B cell (primary cell): Measurements from ENCODE around the gene PLA2R1. TPM values are rescaled to one million over a fixed set of nuclear protein-coding genes. Genes with fewer than 3 reads are reported as not detected.

ENCODE experiments used
- ATAC-seq: fragments of 200-7000 bp; cut with Tn5 transposase; one replicate; pipeline ENCODE4 v1.10.0; 2021; ENCODE audit warnings: low read depth, mild to moderate bottlenecking, moderate number of reproducible peaks, moderate library complexity
- CTCF ChIA-PET: fragments of 350-600 bp; sonication (Branson Sonifier 250); formaldehyde crosslinking; loops from one replicate; lab custom pipeline; 2021; ENCODE audit warnings: antibody characterized with exemption, inconsistent platforms; lab: Charles Lee
- POLR2A ChIA-PET: fragments of 350-600 bp; sonication (Branson Sonifier 250); formaldehyde crosslinking; loops from one replicate; lab custom pipeline; 2021; ENCODE audit warnings: antibody characterized with exemption; lab: Charles Lee
- DNase-seq: peaks from one replicate; pipeline ENCODE4 v3.0.0; 2013
- H2AFZ ChIP-seq: 2 replicates; pipeline ENCODE4 v1.6.1; 2012; ENCODE audit warnings: mild to moderate bottlenecking, low read depth, low read length; ENCODE audit not compliant: insufficient read depth, poor library complexity, severe bottlenecking
- H3K27ac ChIP-seq, 2 donors: 1 replicate in 1 of 2; 2 replicates in 1 of 2; pipeline ENCODE4 v1.5.1; 2012 to 2013; ENCODE audit warnings: low read length in 2 of 2, mild to moderate bottlenecking in 2 of 2, moderate library complexity in 1 of 2
- H3K27me3 ChIP-seq, 4 experiments: fragments of 200-600 bp in 1 of 4; sonication (generic) in 1 of 4; replicated peaks in 1 of 4; 1 replicate in 2 of 4; 2 replicates in 2 of 4; pipeline versions ENCODE4 v1.6.1 to v1.7.0; 2013 to 2016; ENCODE audit warnings: low read length in 3 of 4, mild to moderate bottlenecking in 2 of 4, mixed read lengths in 1 of 4, moderate library complexity in 1 of 4; ENCODE audit not compliant: insufficient read depth in 4 of 4, control insufficient read depth in 3 of 4; ENCODE audit errors: control extremely low read depth in 1 of 4
- H3K36me3 ChIP-seq, 2 experiments: replicated peaks in 1 of 2; 1 replicate in 1 of 2; 2 replicates in 1 of 2; pipeline versions ENCODE4 v1.6.1 to v1.7.1; 2013; ENCODE audit warnings: low read length in 1 of 2; ENCODE audit not compliant: insufficient read depth in 2 of 2, control insufficient read depth in 1 of 2; ENCODE audit errors: control extremely low read depth in 1 of 2, extremely low read depth in 1 of 2
- H3K4me1 ChIP-seq, 2 donors: fragments of 200-600 bp in 1 of 2; sonication (generic) in 1 of 2; 1 replicate in 1 of 2; 2 replicates in 1 of 2; pipeline versions ENCODE4 v1.5.1 to v1.6.1; 2013 to 2017; ENCODE audit warnings: low read length in 2 of 2; ENCODE audit not compliant: control insufficient read depth in 2 of 2, insufficient read depth in 2 of 2
- H3K4me2 ChIP-seq: replicated peaks from 2 replicates; pipeline ENCODE3; 2012; ENCODE audit warnings: mild to moderate bottlenecking, low read depth, low read length; ENCODE audit not compliant: poor library complexity, severe bottlenecking
- H3K4me3 ChIP-seq, 5 experiments: fragments of 200-600 bp in 1 of 5; sonication (generic) in 1 of 5; 1 replicate in 3 of 5; 2 replicates in 2 of 5; pipeline versions ENCODE4 v1.5.1 to v1.7.0; 2011 to 2016; ENCODE audit warnings: low read length in 4 of 5, mild to moderate bottlenecking in 4 of 5, low read depth in 2 of 5, control low read depth in 1 of 5, moderate library complexity in 1 of 5; ENCODE audit not compliant: insufficient read depth in 1 of 5; ENCODE audit errors: control extremely low read depth in 1 of 5, extremely low read depth in 1 of 5
- H3K79me2 ChIP-seq: fragments of 200-600 bp; sonication (generic); one replicate; pipeline ENCODE4 v1.6.0; 2016; ENCODE audit warnings: low read length; ENCODE audit not compliant: control insufficient read depth, insufficient read depth
- H3K9ac ChIP-seq: fragments of 200-600 bp; sonication (generic); 2 replicates; pipeline ENCODE4 v1.6.1; 2017; ENCODE audit warnings: mild to moderate bottlenecking, low read length, moderate library complexity
- H3K9me3 ChIP-seq, 3 donors: one replicate each; pipeline versions ENCODE4 v1.6.1 to v1.7.1; 2013; ENCODE audit warnings: low read length in 2 of 3; ENCODE audit not compliant: control insufficient read depth in 2 of 3, insufficient read depth in 1 of 3; ENCODE audit errors: control extremely low read depth in 1 of 3
- H4K20me1 ChIP-seq: 2 replicates; pipeline ENCODE4 v1.6.0; 2012; ENCODE audit warnings: mild to moderate bottlenecking, low read length; ENCODE audit not compliant: insufficient read depth, control insufficient read depth, poor library complexity, severe bottlenecking
- H3K27ac Mint-ChIP-seq: one replicate; pipeline ENCODE4 v1.8.0; 2021; ENCODE audit warnings: mixed read lengths
- H3K27me3 Mint-ChIP-seq: one replicate; pipeline ENCODE4 v1.8.0; 2021; ENCODE audit warnings: mixed read lengths
- H3K4me1 Mint-ChIP-seq: one replicate; pipeline ENCODE4 v1.8.0; 2021; ENCODE audit warnings: mixed read lengths
- H3K4me3 Mint-ChIP-seq: one replicate; pipeline ENCODE4 v1.8.0; 2021; ENCODE audit warnings: mixed read lengths
- H3K9me3 Mint-ChIP-seq: one replicate; pipeline ENCODE4 v1.8.0; 2022; ENCODE audit warnings: mixed read lengths; ENCODE audit not compliant: insufficient read depth
- CTCF ChIP-seq: fragments of 200-600 bp; IDR thresholded peaks from one replicate; pipeline ENCODE4 v1.8.0; 2022; ENCODE audit warnings: antibody characterized with exemption, mild to moderate bottlenecking
- EZH2 ChIP-seq: IDR thresholded peaks from 2 replicates; pipeline ENCODE4 v1.6.1; 2012; ENCODE audit warnings: borderline replicate concordance, low read depth, mild to moderate bottlenecking, moderate library complexity, low read length; ENCODE audit not compliant: insufficient read depth, poor library complexity, severe bottlenecking
- WGBS: methylation state at CpG from one replicate; pipeline ENCODE4 v1.1.5; 2013; ENCODE audit warnings: missing lambda C conversion rate; ENCODE audit not compliant: insufficient coverage; 5-methylcytosine and 5-hydroxymethylcytosine counted together
- intact Hi-C: fragments of 100-400 bp; cut with micrococcal nuclease; formaldehyde crosslinking; loops from one replicate; pipeline ENCODE4 v1.10.0; 2022
- polyA plus RNA-seq: library from polyadenylated mRNA; depleted of rRNA; stranded (reverse); fragments of >200 nt; gene quantifications from 2 replicates; pipeline ENCODE4 v1.2.3, GENCODE V29; 2012
- total RNA-seq, 2 donors: library from RNA; stranded (reverse); fragments of 120-200 nt in 1 of 2; gene quantifications; 1 replicate in 1 of 2; 2 replicates in 1 of 2; pipeline versions ENCODE4 v1.2.3 to v1.2.4, GENCODE V29; 2013 to 2022

PLA2R1 gene
- total and polyA plus RNA-seq, 2 donors (not counting 1 experiment from before 2014, with no cell fraction given) = not detected

- H3K36me3 ChIP-seq = no peaks in the 10 kb centered on the region
- peaks cover 0 to 6% (median 0%) of the 10 kb centered on the region in 4 experiments for H3K27me3 ChIP-seq
- H3K9ac ChIP-seq = no peak overlapping the region
- Mint-ChIP-seq H3K27me3 (peaks cover 5% of the 10 kb centered on the region), H3K9me3 (no peaks in the 10 kb centered on the region), H3K27ac (no peak overlapping the region), H3K4me3 (no peak overlapping the region), H3K4me1 (no peaks in the 10 kb centered on the region)
- H3K4me3 ChIP-seq = no peak overlapping the region
- no peak for DNase-seq
- no peaks in the 10 kb centered on the region for H3K79me2 ChIP-seq
- ChIA-PET CTCF (no interaction called here), POLR2A (no interaction called here)
- ATAC-seq = no peak
- 72% methylated on average over 2 of the region's 4 CpGs for WGBS
- H3K4me2 ChIP-seq = no peak overlapping the region
- H4K20me1 ChIP-seq = no peaks in the 10 kb centered on the region
- TF ChIP-seq CTCF = no peak
- TF ChIP-seq EZH2 = no peak
- no peak overlapping the region for H3K27ac ChIP-seq
- H3K9me3 ChIP-seq = peaks cover 3 to 8% (median 8%) of the 10 kb centered on the region in 3 donors
- H3K4me1 ChIP-seq = no peaks in the 10 kb centered on the region
- no peak overlapping the region for H2AFZ ChIP-seq
- intact Hi-C loops = no loop called here
These were observed 34.0 kb upstream of the PLA2R1 start for GRCh38 chr2:160096409-160096808.

- no peak for ATAC-seq
- Histone ChIP-seq H2AFZ (no peak overlapping the region), H3K4me3 (no peak overlapping the region), H3K4me1 (no peaks in the 10 kb centered on the region), H3K27ac (no peak overlapping the region), H4K20me1 (no peaks in the 10 kb centered on the region), H3K4me2 (no peak overlapping the region), H3K36me3 (no peaks in the 10 kb centered on the region), H3K9me3 (peaks cover 10 to 29% (median 25%) of the 10 kb centered on the region in 3 donors), H3K27me3 (peaks cover 0 to 6% (median 0%) of the 10 kb centered on the region in 4 experiments), H3K9ac (no peak overlapping the region), H3K79me2 (no peaks in the 10 kb centered on the region)
- 83% methylated on average over 4 of the region's 4 CpGs for WGBS
- Mint-ChIP-seq H3K27me3 (peaks cover 12% of the 10 kb centered on the region), H3K4me1 (no peaks in the 10 kb centered on the region), H3K9me3 (peaks cover 3% of the 10 kb centered on the region), H3K27ac (no peak overlapping the region), H3K4me3 (no peak overlapping the region)
- DNase-seq = no peak
- no peak for TF ChIP-seq CTCF
- TF ChIP-seq EZH2 = no peak
- POLR2A ChIA-PET = no interaction called here
- CTCF ChIA-PET = no interaction called here
- intact Hi-C loops = no loop called here
These were observed 30.0 kb upstream of the PLA2R1 start for GRCh38 chr2:160092445-160092844.
